NCI-H187 (cell line): ENCODE measurements around the gene DDX5.
A peak's percentile ranks its signal among the peaks of the same experiment; 100 is the strongest.

Experiments used
- DNase-seq, 2 experiments: peaks; one replicate each; lab custom pipeline; 2025; lab: John Stamatoyannopoulos, UW

DDX5 gene

GRCh38 chr17:64506201-64506575 lies at the start of gene DDX5:
Gene DDX5 (minus strand): TSS chr17:64506289. CDS start chr17:64506119, 170 bp downstream.
- peak; percentile 93 to 98 for DNase-seq

- no peak for DNase-seq
Observed at GRCh38 chr17:64555281-64555680, 49.2 kb upstream of the DDX5 start.

GRCh38 chr17:64554028-64554637 lies 48.0 kb upstream of the DDX5 start:
- DNase-seq = no peak

GRCh38 chr17:64551461-64551860 lies 45.4 kb upstream of the DDX5 start:
- DNase-seq = no peak

GRCh38 chr17:64547319-64547718 lies 41.2 kb upstream of the DDX5 start:
- no peak for DNase-seq

GRCh38 chr17:64546716-64547115 lies 40.6 kb upstream of the DDX5 start:
- no peak for DNase-seq

GRCh38 chr17:64544742-64545141 lies 38.7 kb upstream of the DDX5 start:
- no peak for DNase-seq

GRCh38 chr17:64540118-64540776 lies 34.2 kb upstream of the DDX5 start:
- no peak for DNase-seq

GRCh38 chr17:64538508-64539130 lies 32.5 kb upstream of the DDX5 start:
- no peak for DNase-seq

- no peak for DNase-seq
Observed at GRCh38 chr17:64537488-64537887, 31.4 kb upstream of the DDX5 start.

- DNase-seq = no peak
Observed at GRCh38 chr17:64536913-64537312, 30.8 kb upstream of the DDX5 start.

GRCh38 chr17:64535357-64535756 lies 29.3 kb upstream of the DDX5 start:
- DNase-seq = no peak

GRCh38 chr17:64534187-64534586 lies 28.1 kb upstream of the DDX5 start:
- no peak for DNase-seq

- DNase-seq = no peak
Observed at GRCh38 chr17:64533784-64534183, 27.7 kb upstream of the DDX5 start.

- no peak for DNase-seq
Observed at GRCh38 chr17:64532409-64532808, 26.3 kb upstream of the DDX5 start.

- no peak for DNase-seq
Observed at GRCh38 chr17:64531955-64532371, 25.9 kb upstream of the DDX5 start.

- DNase-seq = no peak
Observed at GRCh38 chr17:64529221-64529620, 23.1 kb upstream of the DDX5 start.

GRCh38 chr17:64527914-64528313 lies 21.8 kb upstream of the DDX5 start:
- no peak for DNase-seq

GRCh38 chr17:64520359-64520758 lies 14.3 kb upstream of the DDX5 start:
- no peak for DNase-seq

- DNase-seq = no peak
Observed at GRCh38 chr17:64519601-64520000, 13.5 kb upstream of the DDX5 start.

- no peak for DNase-seq
Observed at GRCh38 chr17:64515829-64516228, 9.7 kb upstream of the DDX5 start.

- no peak for DNase-seq
Observed at GRCh38 chr17:64515419-64515818, 9.3 kb upstream of the DDX5 start.

- DNase-seq = no peak
Observed at GRCh38 chr17:64509179-64509578, 3.1 kb upstream of the DDX5 start.

- no peak for DNase-seq
Observed at GRCh38 chr17:64508683-64509082, 2.6 kb upstream of the DDX5 start.
